Head of caudate nucleus (tissue), 42 donors: ENCODE data around the gene GAP43.

Experiments used
- DNase-seq, 42 donors: peaks; one replicate each; pipeline versions ENCODE4 v3.0.0 to v3.0.0-alpha.2; 2020 to 2021; ENCODE audit warnings: mixed read lengths in 7 of 42
- intact Hi-C: fragments of 100-400 bp; cut with DNase I; formaldehyde crosslinking; loops from one replicate; pipeline ENCODE4 v1.15.0; 2022

The GAP43 gene

GRCh38 chr3:115658337-115659181, 35.2 kb downstream of the GAP43 start:
- peak; percentile 42 to 91 (median 76) for DNase-seq
- intact Hi-C loops, result no loop called here

GRCh38 chr3:115659253-115660220, 36.2 kb downstream of the GAP43 start:
- intact Hi-C loops, result no loop called here

GRCh38 chr3:115660646-115661337, 37.5 kb downstream of the GAP43 start:
- DNase-seq, result peak in 2 of 42 donors; percentile 34 to 48
- intact Hi-C loops, result no loop called here

More at GRCh38 chr3:115659253-115660220, 36.2 kb downstream of the GAP43 start:
- no peak for DNase-seq

GRCh38 chr3:115662356-115662755, 39.0 kb downstream of the GAP43 start:
- no peak for DNase-seq
- intact Hi-C loops, result no loop called here

- peak in 10 of 42 donors; percentile 26 to 60 (median 39) for DNase-seq
- intact Hi-C loops, result no loop called here
Observed at GRCh38 chr3:115663414-115663813, 40.1 kb downstream of the GAP43 start.

GRCh38 chr3:115666081-115666480, 42.8 kb downstream of the GAP43 start:
- intact Hi-C loops, result no loop called here
- DNase-seq, result no peak

GRCh38 chr3:115666920-115667737, 43.8 kb downstream of the GAP43 start:
- no peak for DNase-seq
- intact Hi-C loops, result no loop called here

- intact Hi-C loops, result no loop called here
- no peak for DNase-seq
Observed at GRCh38 chr3:115667738-115668065, 44.4 kb downstream of the GAP43 start.

GRCh38 chr3:115670911-115671310, 47.6 kb downstream of the GAP43 start:
- intact Hi-C loops, result no loop called here
- DNase-seq, result no peak

- no peak for DNase-seq
- intact Hi-C loops, result no loop called here
Observed at GRCh38 chr3:115671761-115672455, 48.6 kb downstream of the GAP43 start.

- intact Hi-C loops, result no loop called here
- no peak for DNase-seq
Observed at GRCh38 chr3:115673881-115674280, 50.6 kb downstream of the GAP43 start.

- intact Hi-C loops, result no loop called here
Observed at GRCh38 chr3:115676336-115676735, 53.0 kb downstream of the GAP43 start.

GRCh38 chr3:115680803-115681345, 57.6 kb downstream of the GAP43 start:
- no peak for DNase-seq
- intact Hi-C loops, result no loop called here

More at GRCh38 chr3:115676336-115676735, 53.0 kb downstream of the GAP43 start:
- peak in 41 of 42 donors; percentile 13 to 88 (median 65) for DNase-seq

GRCh38 chr3:115681736-115682135, 58.4 kb downstream of the GAP43 start:
- intact Hi-C loops, result no loop called here
- no peak for DNase-seq

- intact Hi-C loops, result no loop called here
- DNase-seq, result no peak
Observed at GRCh38 chr3:115683305-115683704, 60.0 kb downstream of the GAP43 start.

- DNase-seq, result no peak
- intact Hi-C loops, result no loop called here
Observed at GRCh38 chr3:115683773-115684172, 60.5 kb downstream of the GAP43 start.

- no peak for DNase-seq
- intact Hi-C loops, result no loop called here
Observed at GRCh38 chr3:115685097-115685496, 61.8 kb downstream of the GAP43 start.

- intact Hi-C loops, result no loop called here
Observed at GRCh38 chr3:115687721-115688120, 64.4 kb downstream of the GAP43 start.

More at GRCh38 chr3:115687721-115688120, 64.4 kb downstream of the GAP43 start:
- DNase-seq, result no peak
